DOHH2 (cell line): ENCODE data around the gene RASGEF1B.

Source experiments
- EZH2phosphoT487 ChIP-seq: fragments of 200-600 bp; sonication (generic); IDR thresholded peaks from 2 replicates; pipeline ENCODE4 v1.6.1; 2017; ENCODE audit warnings: borderline replicate concordance, mild to moderate bottlenecking, antibody characterized with exemption, low read length, moderate library complexity, mixed read lengths
- TF ChIP-seq, protein P1 (sequence below): fragments of 200-600 bp; sonication (generic); IDR thresholded peaks from one replicate; pipeline ENCODE4 v1.5.1; 2014; ENCODE audit warnings: antibody characterized with exemption, mild to moderate bottlenecking, low read depth, low read length; ENCODE audit not compliant: poor library complexity, severe bottlenecking

GRCh38 chr4:81407726-81408125, 64.0 kb downstream of the RASGEF1B start:
- TF ChIP-seq, protein P1, sequence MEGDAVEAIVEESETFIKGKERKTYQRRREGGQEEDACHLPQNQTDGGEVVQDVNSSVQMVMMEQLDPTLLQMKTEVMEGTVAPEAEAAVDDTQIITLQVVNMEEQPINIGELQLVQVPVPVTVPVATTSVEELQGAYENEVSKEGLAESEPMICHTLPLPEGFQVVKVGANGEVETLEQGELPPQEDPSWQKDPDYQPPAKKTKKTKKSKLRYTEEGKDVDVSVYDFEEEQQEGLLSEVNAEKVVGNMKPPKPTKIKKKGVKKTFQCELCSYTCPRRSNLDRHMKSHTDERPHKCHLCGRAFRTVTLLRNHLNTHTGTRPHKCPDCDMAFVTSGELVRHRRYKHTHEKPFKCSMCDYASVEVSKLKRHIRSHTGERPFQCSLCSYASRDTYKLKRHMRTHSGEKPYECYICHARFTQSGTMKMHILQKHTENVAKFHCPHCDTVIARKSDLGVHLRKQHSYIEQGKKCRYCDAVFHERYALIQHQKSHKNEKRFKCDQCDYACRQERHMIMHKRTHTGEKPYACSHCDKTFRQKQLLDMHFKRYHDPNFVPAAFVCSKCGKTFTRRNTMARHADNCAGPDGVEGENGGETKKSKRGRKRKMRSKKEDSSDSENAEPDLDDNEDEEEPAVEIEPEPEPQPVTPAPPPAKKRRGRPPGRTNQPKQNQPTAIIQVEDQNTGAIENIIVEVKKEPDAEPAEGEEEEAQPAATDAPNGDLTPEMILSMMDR: no peak
- no peak for TF ChIP-seq EZH2phosphoT487
